ENCODE results near the gene ULK4. TPM values are rescaled to one million over a fixed set of nuclear protein-coding genes. Genes with fewer than 3 reads are reported as not detected.

The ULK4 gene
- total and polyA plus RNA-seq, 2 of the 8 experiments (the other 6 are each of a cell fraction or from before 2014, with no cell fraction given), result 3.0 to 10.8 TPM

DNA sequence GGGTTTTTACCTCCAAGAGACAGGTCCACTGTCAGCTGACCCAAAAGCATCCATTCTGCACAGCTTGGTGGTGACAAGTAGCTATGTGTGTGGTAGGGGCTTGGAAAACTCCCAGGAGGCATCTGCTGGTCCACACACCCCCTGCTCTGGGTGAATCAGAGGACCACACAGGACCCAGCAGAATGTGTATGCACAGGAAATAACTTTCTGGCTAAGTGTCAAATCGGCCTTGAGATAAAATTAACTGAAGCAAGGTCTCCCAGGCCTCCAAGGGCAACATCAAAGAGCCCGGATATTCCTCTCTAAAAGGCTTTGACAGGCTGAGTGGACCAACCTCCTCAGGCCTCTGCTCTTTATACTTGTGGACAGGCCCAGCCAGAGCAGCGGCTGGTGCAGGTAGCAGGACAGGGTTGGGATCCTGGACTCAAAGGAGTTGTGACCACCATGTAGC lies 696.1 kb downstream of the ULK4 start:
- no peak overlapping the region for H3K18ac ChIP-seq (ENCODE audit: extremely low read depth, low read length)
- H3K56ac ChIP-seq (replicated peaks; ENCODE audit: insufficient read length, low read depth, low read length), result no peak overlapping the region
- ChIA-PET CTCF (ENCODE audit: partially characterized antibody) (no interaction called here), POLR2A (ENCODE audit: partially characterized antibody) (interaction anchor here (1.4 kb wide), 1 partner anchor 12 kb away, joined by 4 read pairs; no protein-coding TSS in a partner anchor)
- H4K20me1 ChIP-seq (replicated peaks in 1 of 2; ENCODE audit: control insufficient read depth in 1 of 2, insufficient read depth in 2 of 2, low read length in 2 of 2), result no peaks in the 10 kb centered on the region
- no peak overlapping the region for H2BK20ac ChIP-seq (ENCODE audit: low read length)
- no peaks in the 10 kb centered on the region for H3K36me3 ChIP-seq (ENCODE audit: control insufficient read depth in 2 of 4, insufficient read depth in 4 of 4, low read length in 3 of 4)
- H3K4me2 ChIP-seq (ENCODE audit: insufficient read depth in 1 of 2, low read depth in 2 of 2, low read length in 2 of 2), result no peak overlapping the region
- H2BK12ac ChIP-seq (ENCODE audit: low read depth, low read length), result no peak overlapping the region
- no peak for DNase-seq (ENCODE audit: low read depth in 1 of 2, low spot score in 2 of 2)
- no peak overlapping the region for H3K9ac ChIP-seq (replicated peaks in 1 of 4; ENCODE audit: extremely low read depth in 1 of 4, low read depth in 3 of 4, low read length in 3 of 4)
- no peaks in the 10 kb centered on the region for H3K27me3 ChIP-seq (replicated peaks in 1 of 4; ENCODE audit: control insufficient read depth in 3 of 4, extremely low read depth in 1 of 4, insufficient read depth in 3 of 4, low read length in 3 of 4)
- H4K5ac ChIP-seq (ENCODE audit: insufficient read length, low read depth, low read length), result no peak overlapping the region
- H3K14ac ChIP-seq (ENCODE audit: insufficient read length), result no peak overlapping the region
- no peaks in the 10 kb centered on the region for H3K79me2 ChIP-seq (ENCODE audit: control insufficient read depth in 1 of 2, insufficient read depth in 2 of 2, low read length in 2 of 2)
- FAIRE-seq, result no peak
- H2BK120ac ChIP-seq (replicated peaks; ENCODE audit: low read depth, low read length), result no peak overlapping the region
- H2AFZ ChIP-seq (ENCODE audit: low read length), result no peak overlapping the region
- H3K23me2 ChIP-seq (ENCODE audit: low read depth, low read length), result no peaks in the 10 kb centered on the region
- 81% methylated on average over 3 of the region's 3 CpGs; no CpG with 5 or more reads in 1 of the 2 experiments for whole genome bisulfite sequencing, 2 experiments (ENCODE audit: extremely low coverage in 1 of 2, insufficient coverage in 1 of 2, insufficient read length in 1 of 2, insufficient replicate concordance in 2 of 2, low coverage in 1 of 2, low lambda C conversion rate in 2 of 2, missing lambda C conversion rate in 1 of 2)
- no peak overlapping the region for H3K23ac ChIP-seq (ENCODE audit: insufficient read length)
- H3K4ac ChIP-seq (replicated peaks; ENCODE audit: insufficient read length, low read depth, low read length), result no peak overlapping the region
- no peaks in the 10 kb centered on the region for H3K79me1 ChIP-seq (ENCODE audit: low read depth, low read length)
- H2BK5ac ChIP-seq (ENCODE audit: low read depth, low read length), result no peak overlapping the region
- no peak overlapping the region for H2BK15ac ChIP-seq (ENCODE audit: low read length)
- H4K91ac ChIP-seq (replicated peaks; ENCODE audit: insufficient read length, low read length), result no peak overlapping the region
- H3K9me3 ChIP-seq (ENCODE audit: insufficient read depth in 2 of 2, low read depth in 1 of 2, low read length in 1 of 2), result no peaks in the 10 kb centered on the region
- H2AK5ac ChIP-seq (ENCODE audit: low read depth, low read length), result no peak overlapping the region
- peaks cover 0 to 5% (median 0%) of the 10 kb centered on the region in 4 experiments; a peak in 1 of 7 replicates for H3K4me1 ChIP-seq (replicated peaks in 1 of 4; ENCODE audit: control insufficient read depth in 3 of 4, insufficient read depth in 4 of 4, low read length in 3 of 4)
- H3K27ac ChIP-seq (ENCODE audit: low read depth, low read length), result no peak overlapping the region
- H3K4me3 ChIP-seq (ENCODE audit: extremely low read depth in 1 of 4, insufficient read depth in 2 of 4, low read depth in 3 of 4, low read length in 4 of 4), result no peak overlapping the region
- no peak overlapping the region for H4K8ac ChIP-seq (ENCODE audit: extremely low read depth, insufficient read depth, low read length)
- TF ChIP-seq HDAC6 (IDR thresholded peaks at IDR 0.05; ENCODE audit: low read depth, low read length) (no peak), JUN (IDR thresholded peaks at IDR 0.05; ENCODE audit: low read depth, low read length) (no peak), KDM1A (IDR thresholded peaks at IDR 0.05; ENCODE audit: borderline replicate concordance, low read length) (no peak), CHD2 (IDR thresholded peaks at IDR 0.05; ENCODE audit: low read length) (no peak), CBX8 (IDR thresholded peaks at IDR 0.05; ENCODE audit: borderline replicate concordance, low read depth, low read length) (no peak), SIX5 (IDR thresholded peaks at IDR 0.05; ENCODE audit: low read depth, low read length) (no peak), SUZ12 (IDR thresholded peaks at IDR 0.05; ENCODE audit: low read length) (no peak), TBP (IDR thresholded peaks at IDR 0.05; ENCODE audit: low read depth, low read length) (no peak), EGR1 (IDR thresholded peaks at IDR 0.05; ENCODE audit: borderline replicate concordance, low read depth, low read length) (no peak)
- TF ChIP-seq, protein P1, sequence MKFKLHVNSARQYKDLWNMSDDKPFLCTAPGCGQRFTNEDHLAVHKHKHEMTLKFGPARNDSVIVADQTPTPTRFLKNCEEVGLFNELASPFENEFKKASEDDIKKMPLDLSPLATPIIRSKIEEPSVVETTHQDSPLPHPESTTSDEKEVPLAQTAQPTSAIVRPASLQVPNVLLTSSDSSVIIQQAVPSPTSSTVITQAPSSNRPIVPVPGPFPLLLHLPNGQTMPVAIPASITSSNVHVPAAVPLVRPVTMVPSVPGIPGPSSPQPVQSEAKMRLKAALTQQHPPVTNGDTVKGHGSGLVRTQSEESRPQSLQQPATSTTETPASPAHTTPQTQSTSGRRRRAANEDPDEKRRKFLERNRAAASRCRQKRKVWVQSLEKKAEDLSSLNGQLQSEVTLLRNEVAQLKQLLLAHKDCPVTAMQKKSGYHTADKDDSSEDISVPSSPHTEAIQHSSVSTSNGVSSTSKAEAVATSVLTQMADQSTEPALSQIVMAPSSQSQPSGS (IDR thresholded peaks at IDR 0.05; ENCODE audit: low read length), result no peak
- TF ChIP-seq, protein P2, sequence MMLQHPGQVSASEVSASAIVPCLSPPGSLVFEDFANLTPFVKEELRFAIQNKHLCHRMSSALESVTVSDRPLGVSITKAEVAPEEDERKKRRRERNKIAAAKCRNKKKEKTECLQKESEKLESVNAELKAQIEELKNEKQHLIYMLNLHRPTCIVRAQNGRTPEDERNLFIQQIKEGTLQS (IDR thresholded peaks at IDR 0.05; ENCODE audit: insufficient read depth, low read depth, low read length), result no peak
- TF ChIP-seq, protein P3, sequence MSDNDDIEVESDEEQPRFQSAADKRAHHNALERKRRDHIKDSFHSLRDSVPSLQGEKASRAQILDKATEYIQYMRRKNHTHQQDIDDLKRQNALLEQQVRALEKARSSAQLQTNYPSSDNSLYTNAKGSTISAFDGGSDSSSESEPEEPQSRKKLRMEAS (IDR thresholded peaks at IDR 0.05), result no peak

All from H1 (cell line).